Vagina (tissue), 2 donors: ENCODE results near the gene TNS1. TPM values are rescaled to one million over a fixed set of nuclear protein-coding genes. Genes with fewer than 3 reads are reported as not detected.

ENCODE experiments used
- DNase-seq, 2 donors: peaks; one replicate each; pipeline ENCODE4 v3.0.0-alpha.2; 2017; ENCODE audit errors: extremely low spot score in 2 of 2
- H3K27ac ChIP-seq: fragments of 200-600 bp; sonication (generic); one replicate; pipeline ENCODE4 v1.5.1; 2019
- H3K27me3 ChIP-seq: fragments of 200-600 bp; sonication (generic); one replicate; pipeline ENCODE4 v1.5.1; 2019
- H3K36me3 ChIP-seq, 2 donors: fragments of 200-600 bp; sonication (generic); one replicate each; pipeline ENCODE4 v1.5.1; 2017 to 2019
- H3K4me1 ChIP-seq: fragments of 200-600 bp; sonication (generic); one replicate; pipeline ENCODE4 v1.5.1; 2019
- H3K4me3 ChIP-seq, 2 donors: fragments of 200-600 bp; sonication (generic); 1 replicate in 1 of 2; 2 replicates in 1 of 2; pipeline ENCODE4 v1.5.1; 2016 to 2019
- H3K9me3 ChIP-seq: fragments of 200-600 bp; sonication (generic); one replicate; pipeline ENCODE4 v1.5.1; 2019
- POLR2A ChIP-seq, 2 donors: fragments of 450-650 bp; IDR thresholded peaks; one replicate each; pipeline ENCODE4 v1.6.1; 2017; ENCODE audit warnings: antibody characterized with exemption in 2 of 2, mild to moderate bottlenecking in 2 of 2, moderate library complexity in 2 of 2
- POLR2AphosphoS5 ChIP-seq, 2 donors: sonication (generic); formaldehyde crosslinking; IDR thresholded peaks; one replicate each; pipeline ENCODE4 v1.9.0; 2017; ENCODE audit warnings: antibody characterized with exemption in 2 of 2, mild to moderate bottlenecking in 2 of 2, low read depth in 1 of 2; ENCODE audit not compliant: insufficient read depth in 1 of 2
- intact Hi-C: fragments of 100-400 bp; cut with DNase I; formaldehyde crosslinking; loops from one replicate; pipeline ENCODE4 v1.15.1; 2023
- total RNA-seq: library from RNA; depleted of rRNA; stranded (reverse); fragments of >200 nt; gene quantifications from one replicate; pipeline ENCODE4 v1.2.3, GENCODE V29; 2016
- TF ChIP-seq, protein P1 (sequence below), 3 experiments: fragments of 450-650 bp in 2 of 3; fragments of 200-600 bp in 1 of 3; sonication (generic) in 1 of 3; IDR thresholded peaks; one replicate each; pipeline ENCODE4 v1.5.1; 2017 to 2019; ENCODE audit warnings: antibody characterized with exemption in 3 of 3, mild to moderate bottlenecking in 2 of 3, moderate library complexity in 2 of 3

TNS1 gene
- total RNA-seq, 1 donor from 2014 or later: 216 TPM

GRCh38 chr2:217998926-217999594 lies 3.7 kb downstream of the TNS1 start:
- DNase-seq: no peak
- Histone ChIP-seq H3K36me3 (no peaks in the 10 kb centered on the region), H3K9me3 (no peaks in the 10 kb centered on the region), H3K4me3 (peak overlapping the region in 1 of 2 donors; percentile 3), H3K27ac (peak overlapping the region; percentile 92), H3K27me3 (no peaks in the 10 kb centered on the region), H3K4me1 (peaks cover 91% of the 10 kb centered on the region)
- TF ChIP-seq POLR2A (IDR thresholded peaks at IDR 0.05): no peak
- TF ChIP-seq POLR2AphosphoS5 (IDR thresholded peaks at IDR 0.05; ENCODE audit: insufficient read depth in 1 of 2, low read depth in 1 of 2): no peak
- TF ChIP-seq, protein P1, sequence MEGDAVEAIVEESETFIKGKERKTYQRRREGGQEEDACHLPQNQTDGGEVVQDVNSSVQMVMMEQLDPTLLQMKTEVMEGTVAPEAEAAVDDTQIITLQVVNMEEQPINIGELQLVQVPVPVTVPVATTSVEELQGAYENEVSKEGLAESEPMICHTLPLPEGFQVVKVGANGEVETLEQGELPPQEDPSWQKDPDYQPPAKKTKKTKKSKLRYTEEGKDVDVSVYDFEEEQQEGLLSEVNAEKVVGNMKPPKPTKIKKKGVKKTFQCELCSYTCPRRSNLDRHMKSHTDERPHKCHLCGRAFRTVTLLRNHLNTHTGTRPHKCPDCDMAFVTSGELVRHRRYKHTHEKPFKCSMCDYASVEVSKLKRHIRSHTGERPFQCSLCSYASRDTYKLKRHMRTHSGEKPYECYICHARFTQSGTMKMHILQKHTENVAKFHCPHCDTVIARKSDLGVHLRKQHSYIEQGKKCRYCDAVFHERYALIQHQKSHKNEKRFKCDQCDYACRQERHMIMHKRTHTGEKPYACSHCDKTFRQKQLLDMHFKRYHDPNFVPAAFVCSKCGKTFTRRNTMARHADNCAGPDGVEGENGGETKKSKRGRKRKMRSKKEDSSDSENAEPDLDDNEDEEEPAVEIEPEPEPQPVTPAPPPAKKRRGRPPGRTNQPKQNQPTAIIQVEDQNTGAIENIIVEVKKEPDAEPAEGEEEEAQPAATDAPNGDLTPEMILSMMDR (IDR thresholded peaks at IDR 0.05): no peak
- intact Hi-C loops: no loop called here

DNA sequence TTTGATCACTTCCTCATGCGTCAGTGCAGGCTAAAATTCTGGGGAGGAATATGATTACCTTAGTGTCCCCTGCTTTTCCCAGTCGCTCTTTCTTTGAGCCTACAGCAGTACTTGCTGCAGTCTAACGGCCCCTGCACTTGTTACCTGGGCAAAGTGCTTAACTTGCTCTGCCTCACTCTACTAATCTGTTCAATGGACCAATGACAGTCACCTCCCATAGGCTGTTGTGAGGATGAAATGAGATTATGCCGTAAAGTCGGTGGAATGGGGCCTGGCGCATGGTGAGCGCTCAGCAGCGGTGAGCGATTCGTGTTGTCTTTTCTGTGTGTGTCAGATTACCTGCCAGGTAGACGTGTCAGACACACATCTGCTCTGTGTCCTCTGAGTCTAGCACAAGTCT lies 5.3 kb downstream of the TNS1 start:
- TF ChIP-seq, protein P1 (IDR thresholded peaks at IDR 0.05): no peak
- TF ChIP-seq POLR2A (IDR thresholded peaks at IDR 0.05) (no peak), POLR2AphosphoS5 (IDR thresholded peaks at IDR 0.05; ENCODE audit: insufficient read depth in 1 of 2, low read depth in 1 of 2) (no peak)
- H3K27ac ChIP-seq: peak overlapping the region; percentile 92
- H3K4me3 ChIP-seq: no peak overlapping the region
- no peak for DNase-seq
- H3K4me1 ChIP-seq: peaks cover 91% of the 10 kb centered on the region
- intact Hi-C loops: no loop called here
- H3K9me3 ChIP-seq: no peaks in the 10 kb centered on the region
- H3K27me3 ChIP-seq: no peaks in the 10 kb centered on the region
- H3K36me3 ChIP-seq: no peaks in the 10 kb centered on the region

- intact Hi-C loops: no loop called here
- H3K36me3 ChIP-seq: no peaks in the 10 kb centered on the region
- DNase-seq: no peak
- H3K27ac ChIP-seq: peak overlapping the region; percentile 92
- H3K27me3 ChIP-seq: no peaks in the 10 kb centered on the region
- no peak for TF ChIP-seq POLR2AphosphoS5 (IDR thresholded peaks at IDR 0.05; ENCODE audit: insufficient read depth in 1 of 2, low read depth in 1 of 2)
- TF ChIP-seq, protein P1 (IDR thresholded peaks at IDR 0.05): no peak
- TF ChIP-seq POLR2A (IDR thresholded peaks at IDR 0.05): no peak
- H3K9me3 ChIP-seq: no peaks in the 10 kb centered on the region
- no peak overlapping the region for H3K4me3 ChIP-seq
- H3K4me1 ChIP-seq: peaks cover 92% of the 10 kb centered on the region
Measured at GRCh38 chr2:217996361-217996760, 6.4 kb downstream of the TNS1 start.

- TF ChIP-seq POLR2AphosphoS5 (IDR thresholded peaks at IDR 0.05; ENCODE audit: insufficient read depth in 1 of 2, low read depth in 1 of 2): peak in 1 of 2 donors; percentile 24
- TF ChIP-seq, protein P1 (IDR thresholded peaks at IDR 0.05): no peak
- no peak for DNase-seq
- no peak overlapping the region for H3K4me3 ChIP-seq
- intact Hi-C loops: no loop called here
- H3K27ac ChIP-seq: peak overlapping the region; percentile 92
- no peaks in the 10 kb centered on the region for H3K27me3 ChIP-seq
- no peaks in the 10 kb centered on the region for H3K36me3 ChIP-seq
- H3K9me3 ChIP-seq: no peaks in the 10 kb centered on the region
- H3K4me1 ChIP-seq: peaks cover 86% of the 10 kb centered on the region
Measured at GRCh38 chr2:217995731-217996231, 7.0 kb downstream of the TNS1 start.

GRCh38 chr2:217994776-217995274 lies 8.0 kb downstream of the TNS1 start:
- intact Hi-C loops: loop anchor here (5.0 kb wide), 1 partner anchor 208 kb away; no protein-coding TSS in a partner anchor
- Histone ChIP-seq H3K4me3 (no peak overlapping the region), H3K9me3 (no peaks in the 10 kb centered on the region), H3K36me3 (no peaks in the 10 kb centered on the region), H3K4me1 (peaks cover 77% of the 10 kb centered on the region), H3K27me3 (no peaks in the 10 kb centered on the region), H3K27ac (peak overlapping the region; percentile 92)
- TF ChIP-seq, protein P1 (IDR thresholded peaks at IDR 0.05): no peak
- TF ChIP-seq POLR2A (IDR thresholded peaks at IDR 0.05): no peak
- TF ChIP-seq POLR2AphosphoS5 (IDR thresholded peaks at IDR 0.05; ENCODE audit: insufficient read depth in 1 of 2, low read depth in 1 of 2): peak in 1 of 2 donors; percentile 14
- DNase-seq: no peak
